HUES48 (cell line): ENCODE data around the gene HSDL1.

ENCODE experiments used
- H3K27ac ChIP-seq: one replicate; pipeline ENCODE4 v1.7.0; 2013; ENCODE audit warnings: low read depth, low read length, inconsistent platforms
- H3K27me3 ChIP-seq: 2 replicates; pipeline ENCODE4 v1.6.1; 2013; ENCODE audit warnings: mild to moderate bottlenecking, low read length; ENCODE audit not compliant: control insufficient read depth, insufficient read depth
- H3K36me3 ChIP-seq: 2 replicates; pipeline ENCODE4 v1.6.1; 2013; ENCODE audit warnings: low read length; ENCODE audit not compliant: control insufficient read depth, insufficient read depth
- H3K4me1 ChIP-seq: 2 replicates; pipeline ENCODE4 v1.6.1; 2013; ENCODE audit warnings: mild to moderate bottlenecking, low read length; ENCODE audit not compliant: control insufficient read depth, insufficient read depth
- H3K4me3 ChIP-seq: 2 replicates; pipeline ENCODE4 v1.5.1; 2013; ENCODE audit warnings: mild to moderate bottlenecking, low read depth, low read length
- H3K9ac ChIP-seq: 2 replicates; pipeline ENCODE4 v1.6.1; 2013; ENCODE audit warnings: mild to moderate bottlenecking, low read depth, low read length, moderate library complexity
- H3K9me3 ChIP-seq: 2 replicates; pipeline ENCODE4 v1.6.1; 2013; ENCODE audit warnings: low read length; ENCODE audit not compliant: control insufficient read depth, insufficient read depth

HSDL1 gene

DNA sequence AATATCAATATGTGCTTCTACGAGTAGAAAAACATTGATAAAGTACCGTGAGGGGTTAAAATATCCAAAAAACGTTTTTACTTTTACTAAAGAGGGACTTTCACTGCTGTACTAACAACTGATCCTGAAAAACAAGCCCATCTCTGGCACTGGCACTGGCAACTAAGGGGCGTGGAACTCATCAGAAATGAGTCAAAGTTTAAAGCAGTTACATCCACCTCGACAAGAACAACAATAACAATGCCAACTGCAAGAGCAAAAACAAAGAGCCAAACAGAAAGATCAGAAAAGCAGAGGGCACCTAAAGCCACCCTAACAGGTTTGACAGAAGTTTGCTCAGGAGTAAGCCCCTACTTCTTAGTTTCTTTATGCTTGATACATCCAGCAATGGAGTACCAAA, 41.3 kb downstream of the HSDL1 start:
- Histone ChIP-seq H3K4me1 (no peaks in the 10 kb centered on the region), H3K9ac (no peak overlapping the region), H3K4me3 (no peak overlapping the region), H3K27me3 (no peaks in the 10 kb centered on the region), H3K27ac (no peak overlapping the region), H3K36me3 (peaks cover 21% of the 10 kb centered on the region; the same call in 1 of the 2 replicates), H3K9me3 (no peaks in the 10 kb centered on the region)

- no peak overlapping the region for H3K27ac ChIP-seq
Measured at GRCh38 chr16:84098939-84099338, 46.0 kb downstream of the HSDL1 start.

GRCh38 chr16:84096447-84097005, 48.5 kb downstream of the HSDL1 start:
- Histone ChIP-seq H3K9me3 (no peaks in the 10 kb centered on the region), H3K27ac (no peak overlapping the region), H3K36me3 (peaks cover 79% of the 10 kb centered on the region), H3K9ac (no peak overlapping the region), H3K4me1 (no peaks in the 10 kb centered on the region), H3K27me3 (no peaks in the 10 kb centered on the region), H3K4me3 (no peak overlapping the region)

More at GRCh38 chr16:84098939-84099338, 46.0 kb downstream of the HSDL1 start:
- Histone ChIP-seq H3K9ac (no peak overlapping the region), H3K27me3 (no peaks in the 10 kb centered on the region), H3K9me3 (no peaks in the 10 kb centered on the region), H3K36me3 (peaks cover 61% of the 10 kb centered on the region), H3K4me1 (no peaks in the 10 kb centered on the region), H3K4me3 (no peak overlapping the region)

GRCh38 chr16:84095466-84095865, 49.5 kb downstream of the HSDL1 start:
- peaks cover 87% of the 10 kb centered on the region for H3K36me3 ChIP-seq

DNA sequence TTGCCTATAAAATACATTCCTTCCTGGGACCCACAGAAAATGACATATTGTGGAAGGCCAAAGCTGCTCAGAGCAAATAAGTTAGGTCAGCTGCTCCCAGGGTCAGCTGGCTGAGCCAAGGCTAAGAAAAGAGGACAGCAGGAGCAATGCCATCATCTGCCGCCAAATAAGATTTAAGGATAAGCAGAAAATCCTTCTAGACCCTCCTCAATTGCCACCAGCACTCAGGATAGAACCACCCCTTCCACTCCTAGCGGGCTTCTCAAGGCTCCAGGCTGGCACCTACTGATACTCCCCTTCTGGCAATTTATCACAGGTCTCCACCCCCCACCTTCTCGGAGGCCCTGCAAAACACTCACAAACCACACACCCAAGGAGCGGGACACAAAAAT, 51.1 kb downstream of the HSDL1 start:
- H3K4me1 ChIP-seq, result no peaks in the 10 kb centered on the region
- H3K27me3 ChIP-seq, result no peaks in the 10 kb centered on the region
- H3K4me3 ChIP-seq, result no peak overlapping the region
- H3K27ac ChIP-seq, result no peak overlapping the region
- no peak overlapping the region for H3K9ac ChIP-seq
- peaks cover 91% of the 10 kb centered on the region for H3K36me3 ChIP-seq
- no peaks in the 10 kb centered on the region for H3K9me3 ChIP-seq

More at GRCh38 chr16:84095466-84095865, 49.5 kb downstream of the HSDL1 start:
- Histone ChIP-seq H3K9me3 (no peaks in the 10 kb centered on the region), H3K9ac (no peak overlapping the region), H3K27me3 (no peaks in the 10 kb centered on the region), H3K4me1 (no peaks in the 10 kb centered on the region), H3K27ac (no peak overlapping the region), H3K4me3 (no peak overlapping the region)

DNA sequence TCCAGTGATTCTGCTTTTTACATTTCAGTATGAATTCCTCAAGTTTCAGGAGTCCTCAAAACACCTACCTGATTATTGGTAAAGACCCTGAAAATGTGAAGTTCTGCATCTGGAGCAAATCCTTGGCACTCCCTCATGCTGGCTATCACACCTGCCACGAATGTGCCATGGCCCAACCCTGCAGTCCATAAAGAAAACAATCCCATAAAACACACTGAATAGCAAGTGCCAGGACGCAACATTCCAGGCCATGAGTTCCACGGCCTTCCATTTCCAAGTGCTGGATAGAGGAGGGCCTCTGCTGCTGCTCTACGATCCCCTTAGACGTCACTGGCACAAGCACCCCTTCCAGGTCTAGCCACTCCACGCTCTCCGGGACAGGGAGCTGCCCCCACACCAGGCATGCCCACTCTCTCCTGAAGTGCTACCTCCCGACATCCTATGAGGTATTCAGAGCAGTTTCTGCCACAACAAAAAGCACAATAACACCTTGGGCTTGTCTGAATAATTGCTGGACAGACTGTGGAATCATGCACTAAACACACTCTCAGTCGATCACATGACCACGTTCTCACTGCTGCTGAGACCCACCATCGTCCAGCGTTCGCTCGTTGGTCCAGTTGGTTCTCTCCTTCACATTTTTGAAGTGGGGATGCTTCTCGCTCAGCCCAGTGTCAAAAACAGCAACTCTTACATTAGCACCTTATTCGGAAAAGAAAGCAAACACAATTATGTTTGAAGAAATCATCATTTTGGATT, 51.7 kb downstream of the HSDL1 start:
- Histone ChIP-seq H3K4me3 (no peak overlapping the region), H3K9ac (no peak overlapping the region), H3K9me3 (no peaks in the 10 kb centered on the region), H3K27me3 (no peaks in the 10 kb centered on the region), H3K4me1 (no peaks in the 10 kb centered on the region), H3K27ac (no peak overlapping the region), H3K36me3 (peaks cover 96% of the 10 kb centered on the region)

GRCh38 chr16:84091460-84091859, 53.5 kb downstream of the HSDL1 start:
- Histone ChIP-seq H3K4me3 (no peak overlapping the region), H3K27ac (no peak overlapping the region), H3K9ac (no peak overlapping the region), H3K4me1 (no peaks in the 10 kb centered on the region), H3K9me3 (no peaks in the 10 kb centered on the region), H3K27me3 (no peaks in the 10 kb centered on the region), H3K36me3 (peaks cover 98% of the 10 kb centered on the region)

- Histone ChIP-seq H3K4me1 (no peaks in the 10 kb centered on the region), H3K27ac (no peak overlapping the region), H3K36me3 (peaks cover 96% of the 10 kb centered on the region), H3K9ac (no peak overlapping the region), H3K4me3 (no peak overlapping the region), H3K27me3 (no peaks in the 10 kb centered on the region), H3K9me3 (no peaks in the 10 kb centered on the region)
Measured at GRCh38 chr16:84090211-84090610, 54.8 kb downstream of the HSDL1 start.

GRCh38 chr16:84088695-84089395, 56.1 kb downstream of the HSDL1 start:
- H3K36me3 ChIP-seq, result peaks cover 92% of the 10 kb centered on the region
- H3K27me3 ChIP-seq, result no peaks in the 10 kb centered on the region
- no peak overlapping the region for H3K9ac ChIP-seq
- no peaks in the 10 kb centered on the region for H3K4me1 ChIP-seq
- H3K9me3 ChIP-seq, result no peaks in the 10 kb centered on the region
- no peak overlapping the region for H3K27ac ChIP-seq
- no peak overlapping the region for H3K4me3 ChIP-seq

DNA sequence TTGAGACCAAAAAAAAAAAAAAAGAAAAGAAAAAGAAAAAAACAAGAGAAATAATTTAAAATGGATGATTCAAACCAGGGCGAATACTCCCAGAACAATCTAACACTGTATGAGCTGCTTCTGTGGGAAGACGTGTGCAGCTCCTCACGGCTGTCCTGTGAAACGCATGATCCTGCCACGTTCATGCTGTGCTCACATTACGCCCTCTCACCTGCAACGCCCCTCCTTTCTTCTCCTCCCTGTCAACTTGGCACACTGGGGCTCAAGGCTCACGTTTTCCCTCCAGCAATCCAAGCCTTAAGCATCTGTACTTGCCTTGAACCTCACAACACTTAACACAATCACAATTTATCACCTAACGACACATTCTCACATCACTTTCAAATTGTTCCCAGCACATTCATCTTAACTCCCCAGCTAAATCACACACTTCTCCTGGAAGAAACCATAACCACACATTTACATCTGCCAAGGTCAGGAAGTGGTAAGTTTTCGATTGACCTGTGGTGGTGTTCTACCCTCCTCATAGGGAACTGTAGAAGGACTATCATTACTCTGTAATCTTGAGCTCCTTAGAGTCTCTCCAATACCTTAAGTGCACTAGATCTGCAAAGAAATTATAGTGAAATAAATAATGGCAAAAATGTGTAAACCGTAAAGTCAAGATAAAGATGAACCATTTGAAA, 57.4 kb downstream of the HSDL1 start:
- H3K27ac ChIP-seq, result no peak overlapping the region
- no peaks in the 10 kb centered on the region for H3K4me1 ChIP-seq
- no peak overlapping the region for H3K9ac ChIP-seq
- H3K9me3 ChIP-seq, result no peaks in the 10 kb centered on the region
- H3K27me3 ChIP-seq, result no peaks in the 10 kb centered on the region
- H3K36me3 ChIP-seq, result peaks cover 86% of the 10 kb centered on the region
- no peak overlapping the region for H3K4me3 ChIP-seq
